GM12878 (cell line): ENCODE measurements around the gene KRT73. TPM values are rescaled to one million over a fixed set of nuclear protein-coding genes. Genes with fewer than 3 reads are reported as not detected.

Source experiments
- ATAC-seq: fragments of 200-7000 bp; cut with Tn5 transposase; 3 replicates; pipeline ENCODE4 v1.9.1; 2020; ENCODE audit warnings: mild to moderate bottlenecking, moderate library complexity
- BruUV-seq: library from RNA; stranded (reverse); fragments of 400-500 nt; replicated peaks from 2 replicates; lab custom pipeline; 2021; lab: Mats Ljungman, UMichigan
- CTCF ChIA-PET: fragments of 300-600 bp; sonication (Branson Sonifier 250); formaldehyde crosslinking; extraction: SDS; loops from one replicate; lab custom pipeline; 2021; ENCODE audit warnings: inconsistent platforms; lab: Yijun Ruan, JAX
- POLR2A ChIA-PET: fragments of 350-600 bp; formaldehyde crosslinking; extraction: SDS; loops from one replicate; lab custom pipeline; 2021; ENCODE audit warnings: inconsistent platforms; lab: Charles Lee
- RAD21 ChIA-PET: fragments of 300-600 bp; sonication (Branson Sonifier 250); formaldehyde crosslinking; loops from one replicate; lab custom pipeline; 2023; ENCODE audit warnings: antibody characterized with exemption; ENCODE audit not compliant: unreplicated experiment; lab: Charles Lee
- SMC1A ChIA-PET: fragments of 300-600 bp; sonication (Branson Sonifier 250); formaldehyde crosslinking; loops from one replicate; lab custom pipeline; 2023; ENCODE audit not compliant: unreplicated experiment, uncharacterized antibody; lab: Charles Lee
- DNase-seq: peaks from one replicate; pipeline ENCODE4 v3.0.0-alpha.2; 2011; ENCODE audit warnings: low read depth, low spot score
- FAIRE-seq: peaks from 3 replicates; lab custom pipeline; 2011; peaks lifted over from hg19 to GRCh38; lab: Jason Lieb, UNC
- H2AFZ ChIP-seq: 2 replicates; pipeline ENCODE4 v1.6.0; 2011; ENCODE audit warnings: low read depth, low read length, control low read depth; ENCODE audit not compliant: control insufficient read depth
- H3K27ac ChIP-seq: 2 replicates; pipeline ENCODE4 v1.5.1; 2011; ENCODE audit warnings: control low read depth; ENCODE audit not compliant: control insufficient read depth, insufficient read depth
- H3K27me3 ChIP-seq, 2 experiments: replicated peaks in 1 of 2; 2 replicates each; pipeline versions ENCODE4 v1.6.0 to v1.6.1; 2011; ENCODE audit warnings: low read length in 1 of 2; ENCODE audit not compliant: control insufficient read depth in 2 of 2, insufficient read depth in 2 of 2
- H3K36me3 ChIP-seq, 2 experiments: 2 replicates each; pipeline ENCODE4 v1.5.1; 2011; ENCODE audit warnings: low read length in 1 of 2; ENCODE audit not compliant: control insufficient read depth in 2 of 2, insufficient read depth in 2 of 2
- H3K4me1 ChIP-seq: 2 replicates; pipeline ENCODE4 v1.6.1; 2011; ENCODE audit warnings: mild to moderate bottlenecking, low read length, moderate library complexity, mixed read lengths; ENCODE audit not compliant: control insufficient read depth, insufficient read depth
- H3K4me2 ChIP-seq: 2 replicates; pipeline ENCODE4 v1.6.0; 2011; ENCODE audit warnings: control low read depth; ENCODE audit not compliant: control insufficient read depth, insufficient read depth
- H3K4me3 ChIP-seq: fragments of 200-600 bp; sonication (generic); 2 replicates; pipeline ENCODE4 v1.5.1; 2016
- H3K79me2 ChIP-seq: 2 replicates; pipeline ENCODE4 v1.6.0; 2011; ENCODE audit warnings: low read length; ENCODE audit not compliant: control insufficient read depth, insufficient read depth
- H3K9ac ChIP-seq: 2 replicates; pipeline ENCODE4 v1.8.0; 2011; ENCODE audit warnings: low read length, control low read depth, mixed read lengths; ENCODE audit not compliant: control insufficient read depth, insufficient read depth
- H3K9me3 ChIP-seq: replicated peaks from 3 replicates; pipeline ENCODE4 v1.5.1; 2011; ENCODE audit warnings: mild to moderate bottlenecking, low read length; ENCODE audit not compliant: control insufficient read depth, insufficient read depth
- H4K20me1 ChIP-seq: 2 replicates; pipeline ENCODE4 v1.6.0; 2011; ENCODE audit not compliant: control insufficient read depth, insufficient read depth
- BCL11A ChIP-seq: IDR thresholded peaks from 2 replicates; pipeline ENCODE4 v1.6.1; 2011; ENCODE audit warnings: low read depth, low read length
- CBX5 ChIP-seq: sonication (generic); IDR thresholded peaks from 2 replicates; pipeline ENCODE4 v1.6.1; 2016; ENCODE audit warnings: low read depth, moderate library complexity, mild to moderate bottlenecking, inconsistent platforms
- EP300 ChIP-seq, 2 experiments: fragments of 150-350 bp in 1 of 2; IDR thresholded peaks; 2 replicates each; pipeline ENCODE4 v1.6.1; 2011 to 2012; ENCODE audit warnings: low read depth in 2 of 2, low read length in 2 of 2, borderline replicate concordance in 1 of 2, improper control_type of control experiment in 1 of 2, inconsistent platforms in 1 of 2; ENCODE audit not compliant: control insufficient read depth in 1 of 2
- HDAC2 ChIP-seq: fragments of 200-600 bp; sonication (generic); IDR thresholded peaks from 2 replicates; pipeline ENCODE4 v1.6.1; 2017
- HDGF ChIP-seq: fragments of 450-650 bp; IDR thresholded peaks from 2 replicates; pipeline ENCODE4 v1.6.1; 2016; ENCODE audit warnings: antibody characterized with exemption
- IRF4 ChIP-seq: IDR thresholded peaks from 2 replicates; pipeline ENCODE4 v1.6.1; 2011; ENCODE audit warnings: low read depth, low read length
- KDM1A ChIP-seq: fragments of 200-600 bp; sonication (generic); IDR thresholded peaks from 2 replicates; pipeline ENCODE4 v1.6.1; 2016; ENCODE audit warnings: borderline replicate concordance
- NFXL1 ChIP-seq: fragments of 450-650 bp; IDR thresholded peaks from 2 replicates; pipeline ENCODE4 v1.6.1; 2017; ENCODE audit warnings: antibody characterized with exemption, mild to moderate bottlenecking, borderline replicate concordance
- PAX5 ChIP-seq: IDR thresholded peaks from 2 replicates; pipeline ENCODE4 v1.6.1; 2011; ENCODE audit warnings: low read depth, low read length, borderline replicate concordance
- POLR2A ChIP-seq: IDR thresholded peaks from 2 replicates; pipeline ENCODE4 v1.6.1; 2011; ENCODE audit warnings: low read depth, mild to moderate bottlenecking, low read length
- RB1 ChIP-seq: fragments of 450-650 bp; formaldehyde crosslinking; IDR thresholded peaks from 2 replicates; pipeline ENCODE4 v1.6.1; 2017; ENCODE audit warnings: mild to moderate bottlenecking, borderline replicate concordance
- SMARCA5 ChIP-seq: fragments of 450-650 bp; IDR thresholded peaks from 2 replicates; pipeline ENCODE4 v1.6.1; 2017; ENCODE audit warnings: mild to moderate bottlenecking
- SMC3 ChIP-seq: IDR thresholded peaks from 2 replicates; pipeline ENCODE4 v1.6.1; 2011; ENCODE audit warnings: low read length, improper control_type of control experiment, borderline replicate concordance
- SPI1 ChIP-seq: IDR thresholded peaks from 2 replicates; pipeline ENCODE4 v1.6.1; 2011; ENCODE audit warnings: low read depth, mild to moderate bottlenecking, low read length, moderate library complexity, borderline replicate concordance; ENCODE audit not compliant: insufficient read depth
- SREBF1 ChIP-seq: IDR thresholded peaks from 2 replicates; pipeline ENCODE4 v1.6.1; 2012; ENCODE audit warnings: mild to moderate bottlenecking, low read length
- TCF3 ChIP-seq: IDR thresholded peaks from 2 replicates; pipeline ENCODE4 v1.6.1; 2012; ENCODE audit warnings: low read depth, mild to moderate bottlenecking, low read length, borderline replicate concordance; ENCODE audit not compliant: insufficient read depth
- ZBTB40 ChIP-seq: fragments of 450-650 bp; IDR thresholded peaks from 2 replicates; pipeline ENCODE4 v1.6.1; 2016; ENCODE audit warnings: mild to moderate bottlenecking, moderate library complexity, borderline replicate concordance
- ZNF24 ChIP-seq: fragments of 450-650 bp; IDR thresholded peaks from 2 replicates; pipeline ENCODE4 v1.6.1; 2017; ENCODE audit warnings: antibody characterized with exemption, mild to moderate bottlenecking
- WGBS: methylation state at CpG from one replicate; pipeline ENCODE4 v1.1.6; 2016; ENCODE audit warnings: low lambda C conversion rate; ENCODE audit not compliant: insufficient replicate concordance, insufficient coverage; ENCODE audit errors: missing lambda C conversion rate; 5-methylcytosine and 5-hydroxymethylcytosine counted together
- in situ Hi-C: fragments of 300-500 bp; cut with MboI; formaldehyde crosslinking; loops from 9 replicates; pipeline ENCODE4 v1.14.3; 2018; ENCODE audit warnings: mixed read lengths
- intact Hi-C: fragments of 100-400 bp; cut with micrococcal nuclease; formaldehyde crosslinking; loops from one replicate; pipeline ENCODE4 v1.14.2; 2022; ENCODE audit not compliant: unreplicated experiment
- polyA plus RNA-seq, 11 experiments: library from polyadenylated mRNA; depleted of rRNA in 4 of 11; unstranded in 6 of 11; stranded (reverse) in 5 of 11; fragments of >200 nt; fragmentation: Nextera tagmentation in 4 of 11; fragmentation: Illumina TruSeq in 1 of 11; extraction: Ambion mirVana in 4 of 11; extraction: Trizol in 1 of 11; gene quantifications; 1 replicate in 1 of 11; 2 replicates in 10 of 11; pipeline versions ENCODE4 v1.2.1 to v1.2.3, GENCODE V29; 2011 to 2016; ENCODE audit warnings: inconsistent platforms in 2 of 11, missing spikeins in 2 of 11, low read depth in 1 of 11
- total RNA-seq, 4 experiments: library from RNA; depleted of rRNA in 3 of 4; stranded (reverse); fragments of >200 nt in 3 of 4; fragmentation: Illumina TruSeq in 1 of 4; extraction: Trizol in 1 of 4; gene quantifications; 2 replicates each; pipeline versions ENCODE4 v1.2.1 to v1.2.3, GENCODE V29; 2013 to 2021

The KRT73 gene
- total and polyA plus RNA-seq, 10 of the 15 experiments (the other 5 are each of a cell fraction or from before 2014, with no cell fraction given): not detected

- in situ Hi-C loops: no loop called here
- Histone ChIP-seq H3K9me3 (no peaks in the 10 kb centered on the region), H3K79me2 (no peaks in the 10 kb centered on the region), H4K20me1 (peaks cover 6% of the 10 kb centered on the region; the same call in 1 of the 2 replicates), H3K9ac (no peak within 1 kb of the TSS), H3K4me1 (no peaks in the 10 kb centered on the region), H3K27me3 (peaks cover 6 to 15% of the 10 kb centered on the region in 2 experiments), H3K36me3 (no peaks in the 10 kb centered on the region), H3K4me2 (no peak within 1 kb of the TSS), H3K4me3 (no peak within 1 kb of the TSS), H2AFZ (no peak within 1 kb of the TSS), H3K27ac (no peak within 1 kb of the TSS)
- ATAC-seq: no peak
- no peak for DNase-seq
- no TSS peak for BruUV-seq
- ChIA-PET RAD21 (no interaction called here), CTCF (no interaction called here), POLR2A (no interaction called here), SMC1A (no interaction called here)
- intact Hi-C loops: no loop called here
- no peak for FAIRE-seq
- WGBS: 44% methylated on average over 3 of the region's 3 CpGs
- TF ChIP-seq NFXL1 (no peak), SREBF1 (no peak), SPI1 (no peak), KDM1A (no peak), POLR2A (no peak), IRF4 (no peak), EP300 (IDR thresholded peaks at IDR 0.05; ENCODE audit: borderline replicate concordance in 1 of 2, control insufficient read depth in 1 of 2, low read depth in 2 of 2, low read length in 2 of 2) (no peak), HDAC2 (no peak), RB1 (no peak), CBX5 (no peak), ZBTB40 (no peak), SMARCA5 (no peak), BCL11A (no peak), SMC3 (no peak), ZNF24 (no peak), PAX5 (no peak), HDGF (no peak), TCF3 (no peak)
Observed at GRCh38 chr12:52573743-52574142, 44.6 kb downstream of the KRT73 start, which contains the start of gene KRT74. KRT74 (minus strand) TSS chr12:52573843; CDS start chr12:52573777, 66 bp downstream.
